K562 (cell line): ENCODE results near the gene UBE2N. TPM values are rescaled to one million over a fixed set of nuclear protein-coding genes. Genes with fewer than 3 reads are reported as not detected.
A peak's percentile ranks its signal among the peaks of the same experiment; 100 is the strongest.

Source experiments
- ATAC-seq: fragments of 200-7000 bp; cut with Tn5 transposase; 3 replicates; pipeline ENCODE4 v1.9.1; 2020; ENCODE audit warnings: moderate library complexity
- BruUV-seq: library from RNA; stranded (reverse); fragments of 400-500 nt; replicated peaks from 2 replicates; lab custom pipeline; 2021; lab: Mats Ljungman, UMichigan
- CTCF ChIA-PET: fragments of 300-600 bp; formaldehyde crosslinking; extraction: SDS; loops from one replicate; lab custom pipeline; 2021; ENCODE audit warnings: low intra/inter-chr PET ratio; lab: Yijun Ruan, JAX
- POLR2A ChIA-PET: fragments of 300-600, 350-650 bp; sonication (Branson Sonifier 250); formaldehyde crosslinking; extraction: SDS; loops from one replicate; lab custom pipeline; 2021; ENCODE audit warnings: antibody characterized with exemption, inconsistent platforms; lab: Yijun Ruan, JAX
- DNase-seq, 4 experiments: peaks; one replicate each; pipeline versions ENCODE4 v3.0.0 to v3.0.0-alpha.2; 2011 to 2018; ENCODE audit warnings: low spot score in 3 of 4, mixed read lengths in 3 of 4; ENCODE audit errors: extremely low read depth in 1 of 4
- FAIRE-seq: peaks from 2 replicates; lab custom pipeline; 2011; peaks lifted over from hg19 to GRCh38; lab: Jason Lieb, UNC
- H2AFZ ChIP-seq: 2 replicates; pipeline ENCODE4 v1.6.0; 2011; ENCODE audit warnings: low read depth, low read length, control low read depth, inconsistent platforms
- H3K27ac ChIP-seq: fragments of 200-600 bp; 3 replicates; pipeline ENCODE4 v1.8.0; 2011; ENCODE audit warnings: low read depth, mild to moderate bottlenecking, control low read depth, inconsistent platforms, low read length, moderate library complexity, mixed read lengths; ENCODE audit errors: extremely low read depth
- H3K27me3 ChIP-seq, 2 experiments: fragments of 300-600 bp in 1 of 2; 2 replicates in 1 of 2; 3 replicates in 1 of 2; pipeline versions ENCODE4 v1.6.0 to v1.8.0; 2011; ENCODE audit warnings: inconsistent platforms in 2 of 2, low read length in 2 of 2, mild to moderate bottlenecking in 1 of 2, mixed read lengths in 1 of 2, moderate library complexity in 1 of 2; ENCODE audit not compliant: control insufficient read depth in 2 of 2, insufficient read depth in 2 of 2
- H3K36me3 ChIP-seq: fragments of 300-600 bp; 3 replicates; pipeline ENCODE4 v1.8.0; 2011; ENCODE audit warnings: mild to moderate bottlenecking, low read length, inconsistent platforms; ENCODE audit not compliant: control insufficient read depth, insufficient read depth
- H3K4me1 ChIP-seq, 2 experiments: fragments of 200-600 bp in 1 of 2; replicated peaks in 1 of 2; 2 replicates in 1 of 2; 3 replicates in 1 of 2; pipeline versions ENCODE4 v1.5.1 to v1.8.0; 2011; ENCODE audit warnings: inconsistent platforms in 2 of 2, low read length in 2 of 2, mild to moderate bottlenecking in 1 of 2, mixed read lengths in 1 of 2, moderate library complexity in 1 of 2; ENCODE audit not compliant: control insufficient read depth in 2 of 2, insufficient read depth in 2 of 2
- H3K4me2 ChIP-seq: 2 replicates; pipeline ENCODE4 v1.6.1; 2011; ENCODE audit warnings: low read length, control low read depth, inconsistent platforms, mixed read lengths; ENCODE audit not compliant: insufficient read depth
- H3K4me3 ChIP-seq: fragments of 200-600 bp; sonication (generic), shearing (Covaris generic); 2 replicates; pipeline ENCODE4 v1.5.1; 2016; ENCODE audit warnings: control low read depth, inconsistent platforms
- H3K79me2 ChIP-seq: fragments of 200-600 bp; 3 replicates; pipeline ENCODE4 v1.8.0; 2011; ENCODE audit warnings: low read length, inconsistent platforms; ENCODE audit not compliant: control insufficient read depth, insufficient read depth
- H3K9ac ChIP-seq, 2 experiments: 2 replicates each; pipeline versions ENCODE4 v1.6.0 to v1.6.1; 2011; ENCODE audit warnings: low read depth in 2 of 2, low read length in 2 of 2, control low read depth in 1 of 2, inconsistent platforms in 1 of 2, mild to moderate bottlenecking in 1 of 2, mixed read lengths in 1 of 2; ENCODE audit not compliant: insufficient read depth in 1 of 2
- H3K9me1 ChIP-seq: one replicate; pipeline ENCODE4 v1.6.0; 2011; ENCODE audit warnings: inconsistent platforms, mild to moderate bottlenecking, low read length, moderate library complexity; ENCODE audit not compliant: control insufficient read depth, insufficient read depth
- H3K9me3 ChIP-seq: replicated peaks from 2 replicates; pipeline ENCODE4 v1.5.1; 2011; ENCODE audit warnings: low read depth, low read length, inconsistent platforms; ENCODE audit not compliant: control insufficient read depth, insufficient read depth
- H4K20me1 ChIP-seq: replicated peaks from 2 replicates; pipeline ENCODE4 v1.6.1; 2011; ENCODE audit warnings: low read length, inconsistent platforms, mixed read lengths; ENCODE audit not compliant: control insufficient read depth, insufficient read depth
- ARID1B ChIP-seq: fragments of 450-650 bp; IDR thresholded peaks from 2 replicates; pipeline ENCODE4 v1.6.1; 2016; ENCODE audit warnings: antibody characterized with exemption, mild to moderate bottlenecking, inconsistent platforms
- CBX1 ChIP-seq: sonication (generic); IDR thresholded peaks from 2 replicates; pipeline ENCODE4 v1.6.1; 2016; ENCODE audit warnings: antibody characterized with exemption, low read depth, mild to moderate bottlenecking
- CREBBP ChIP-seq: IDR thresholded peaks from one replicate; pipeline ENCODE4 v1.6.1; 2012; ENCODE audit warnings: low read depth, mild to moderate bottlenecking, control low read depth, inconsistent platforms, low read length
- EGR1 ChIP-seq: fragments of 450-650 bp; conservative IDR thresholded peaks from 2 replicates; pipeline ENCODE4 v1.6.1; 2017; ENCODE audit warnings: mild to moderate bottlenecking
- ILF3 ChIP-seq: fragments of 450-650 bp; IDR thresholded peaks from 2 replicates; pipeline ENCODE4 v1.6.1; 2018; ENCODE audit warnings: antibody characterized with exemption, mild to moderate bottlenecking, moderate library complexity, borderline replicate concordance
- MAFG ChIP-seq: fragments of 450-650 bp; conservative IDR thresholded peaks from 2 replicates; pipeline ENCODE4 v1.6.1; 2016; ENCODE audit warnings: missing genetic modification characterization, missing compliant biosample characterization
- RBFOX2 ChIP-seq: fragments of 200-400 bp; formaldehyde crosslinking; IDR thresholded peaks from 2 replicates; pipeline ENCODE4 v1.6.1; 2017; ENCODE audit warnings: low read depth, mild to moderate bottlenecking, low read length, moderate library complexity
- WGBS: fragments of 100-300 bp; shearing (Covaris generic); methylation state at CpG from one replicate; pipeline ENCODE4 v1.1.6; 2016; ENCODE audit warnings: low coverage, mixed read lengths; ENCODE audit not compliant: insufficient coverage; ENCODE audit errors: missing lambda C conversion rate; 5-methylcytosine and 5-hydroxymethylcytosine counted together
- in situ Hi-C: fragments of 300-500 bp; cut with MboI; formaldehyde crosslinking; loops from 4 replicates; pipeline ENCODE4 v1.15.0; 2018; ENCODE audit warnings: inconsistent platforms, mixed read lengths
- intact Hi-C: fragments of 100-400 bp; cut with micrococcal nuclease; formaldehyde crosslinking; loops from 2 replicates; pipeline ENCODE4 v1.14.2; 2022
- polyA plus RNA-seq, 8 experiments: library from polyadenylated mRNA; depleted of rRNA in 4 of 8; stranded (reverse) in 5 of 8; unstranded in 3 of 8; fragments of >200 nt; fragmentation: Nextera tagmentation in 2 of 8; fragmentation: Illumina TruSeq in 1 of 8; extraction: Ambion mirVana in 2 of 8; extraction: Trizol in 1 of 8; gene quantifications; 2 replicates each; pipeline versions ENCODE4 v1.2.1 to v1.2.3, GENCODE V29; 2011 to 2014; ENCODE audit warnings: inconsistent platforms in 1 of 8, missing spikeins in 1 of 8
- total RNA-seq, 7 experiments: library from RNA; depleted of rRNA in 6 of 7; stranded (reverse); fragments of >200 nt in 6 of 7; fragmentation: Illumina TruSeq in 2 of 7; extraction: Trizol in 2 of 7; gene quantifications; 2 replicates each; pipeline versions ENCODE4 v1.2.1 to v1.2.3, GENCODE V29; 2011 to 2021; ENCODE audit warnings: low replicate concordance in 1 of 7
- TF ChIP-seq, protein P1 (sequence below): fragments of 450-650 bp; formaldehyde crosslinking; IDR thresholded peaks from 2 replicates; pipeline ENCODE4 v1.4.0; 2020; ENCODE audit warnings: mild to moderate bottlenecking, mixed read lengths

The UBE2N gene
- total and polyA plus RNA-seq, 9 of the 15 experiments (the other 6 are each of a cell fraction or from before 2014, with no cell fraction given): 189 to 826 (median 260) TPM

DNA sequence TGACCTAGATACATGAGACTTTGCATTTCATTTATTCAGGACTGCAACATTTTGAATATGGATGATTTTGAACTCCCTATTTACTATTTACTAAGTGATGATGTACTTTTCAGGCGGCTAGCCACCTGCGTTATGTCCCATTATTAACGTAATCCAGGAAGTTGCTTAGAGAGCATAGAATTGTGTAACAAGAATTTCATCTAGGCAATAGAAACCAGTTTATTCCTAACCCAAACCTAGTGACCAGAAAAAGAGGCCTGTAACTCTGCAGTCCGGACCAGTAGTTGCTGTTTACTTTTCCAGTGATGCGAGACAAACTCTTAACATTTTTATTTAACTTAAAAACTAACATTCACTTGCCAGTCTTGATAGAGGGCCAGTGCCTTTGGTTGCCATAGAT lies 51.7 kb downstream of the UBE2N start:
- Histone ChIP-seq H3K36me3 (peaks cover 76% of the 10 kb centered on the region), H3K79me2 (peaks cover 89% of the 10 kb centered on the region), H2AFZ (no peak overlapping the region), H3K27ac (no peak overlapping the region), H3K9me3 (no peaks in the 10 kb centered on the region), H3K9me1 (no peaks in the 10 kb centered on the region), H3K4me1 (peaks cover 4 to 9% of the 10 kb centered on the region in 2 experiments; a peak in 3 of 5 replicates), H3K4me3 (no peak overlapping the region)
- intact Hi-C loops: no loop called here
- POLR2A ChIA-PET: interaction anchor here (1.3 to 2.1 kb wide), 2 partner anchors 9 to 393 kb away, joined by 4 to 6 read pairs; no protein-coding TSS in a partner anchor
- in situ Hi-C loops: no loop called here
- CTCF ChIA-PET: interaction anchor here (0.7 kb wide), 1 partner anchor 143 kb away, joined by 4 read pairs; no protein-coding TSS in a partner anchor
- ATAC-seq (no peak), DNase-seq (no peak)
- BruUV-seq: no TSS peak
- no peak for TF ChIP-seq MAFG (tag)
- TF ChIP-seq RBFOX2: peak; percentile 51; the same call in 1 of the 2 replicates
- TF ChIP-seq, all 486 proteins: peak for 1
- no peak overlapping the region for H3K9ac ChIP-seq
- WGBS: 88% methylated on average over 5 of the region's 5 CpGs
- no peak overlapping the region for H3K4me2 ChIP-seq
- no peaks in the 10 kb centered on the region for H3K27me3 ChIP-seq
- no peak for FAIRE-seq
- peaks cover 53% of the 10 kb centered on the region for H4K20me1 ChIP-seq

DNA sequence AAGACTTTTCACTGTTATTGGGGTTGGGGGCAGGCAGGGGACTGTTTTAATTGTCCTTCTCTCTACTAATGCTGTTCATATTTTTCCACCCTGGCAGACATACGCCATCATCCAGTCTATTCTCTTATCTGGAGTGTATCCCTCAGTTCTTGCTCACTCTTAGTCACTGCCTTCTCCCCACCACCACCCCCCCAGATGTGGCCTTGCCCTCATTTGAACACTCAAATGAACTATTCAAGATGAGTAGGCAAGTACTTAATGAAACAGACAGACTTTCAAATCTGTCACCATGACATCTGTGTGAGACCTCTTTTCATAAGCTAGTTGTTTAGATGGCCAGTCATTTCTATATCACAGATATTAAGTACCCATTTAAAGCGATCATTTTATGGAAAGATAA lies 54.0 kb downstream of the UBE2N start:
- peaks cover 11 to 17% of the 10 kb centered on the region in 2 experiments; a peak in 4 of 5 replicates for H3K4me1 ChIP-seq
- ChIA-PET POLR2A (interaction anchor here (1.4 kb wide), 1 partner anchor 16 kb away, joined by 4 read pairs; no protein-coding TSS in a partner anchor), CTCF (interaction anchor here (0.5 to 1.1 kb wide), 2 partner anchors 9 to 84 kb away, joined by 3 read pairs; no protein-coding TSS in a partner anchor)
- no peaks in the 10 kb centered on the region for H3K9me1 ChIP-seq
- no peak overlapping the region for H3K9ac ChIP-seq
- peak; percentile 21 for ATAC-seq
- no peak overlapping the region for H3K4me3 ChIP-seq
- no peaks in the 10 kb centered on the region for H3K9me3 ChIP-seq
- intact Hi-C loops: no loop called here
- DNase-seq: peak in 2 of 4 experiments; percentile 32 to 46
- peak; percentile 73 for FAIRE-seq
- WGBS: 60% methylated on average over 2 of the region's 2 CpGs
- H3K27ac ChIP-seq: no peak overlapping the region
- no TSS peak for BruUV-seq
- H3K36me3 ChIP-seq: peaks cover 79% of the 10 kb centered on the region
- no peak overlapping the region for H2AFZ ChIP-seq
- H3K4me2 ChIP-seq: peak overlapping the region; percentile 15; the same call in 1 of the 2 replicates
- H4K20me1 ChIP-seq: peaks cover 68% of the 10 kb centered on the region
- in situ Hi-C loops: no loop called here
- peaks cover 95% of the 10 kb centered on the region for H3K79me2 ChIP-seq
- no peaks in the 10 kb centered on the region for H3K27me3 ChIP-seq
- TF ChIP-seq EGR1 (0 out of 2 replicates have a peak, but pooled peaks have one; percentile 13), CREBBP (no peak), CBX1 (no peak), ARID1B (0 out of 2 replicates have a peak, but pooled peaks have one; percentile 11), ILF3 (no peak)
- TF ChIP-seq, protein P1, sequence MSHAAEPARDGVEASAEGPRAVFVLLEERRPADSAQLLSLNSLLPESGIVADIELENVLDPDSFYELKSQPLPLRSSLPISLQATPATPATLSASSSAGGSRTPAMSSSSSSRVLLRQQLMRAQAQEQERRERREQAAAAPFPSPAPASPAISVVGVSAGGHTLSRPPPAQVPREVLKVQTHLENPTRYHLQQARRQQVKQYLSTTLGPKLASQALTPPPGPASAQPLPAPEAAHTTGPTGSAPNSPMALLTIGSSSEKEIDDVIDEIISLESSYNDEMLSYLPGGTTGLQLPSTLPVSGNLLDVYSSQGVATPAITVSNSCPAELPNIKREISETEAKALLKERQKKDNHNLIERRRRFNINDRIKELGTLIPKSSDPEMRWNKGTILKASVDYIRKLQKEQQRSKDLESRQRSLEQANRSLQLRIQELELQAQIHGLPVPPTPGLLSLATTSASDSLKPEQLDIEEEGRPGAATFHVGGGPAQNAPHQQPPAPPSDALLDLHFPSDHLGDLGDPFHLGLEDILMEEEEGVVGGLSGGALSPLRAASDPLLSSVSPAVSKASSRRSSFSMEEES (CRISPR knock-in tag): no peak
